ENCODE results near the gene FNDC11.

Gene FNDC11

DNA sequence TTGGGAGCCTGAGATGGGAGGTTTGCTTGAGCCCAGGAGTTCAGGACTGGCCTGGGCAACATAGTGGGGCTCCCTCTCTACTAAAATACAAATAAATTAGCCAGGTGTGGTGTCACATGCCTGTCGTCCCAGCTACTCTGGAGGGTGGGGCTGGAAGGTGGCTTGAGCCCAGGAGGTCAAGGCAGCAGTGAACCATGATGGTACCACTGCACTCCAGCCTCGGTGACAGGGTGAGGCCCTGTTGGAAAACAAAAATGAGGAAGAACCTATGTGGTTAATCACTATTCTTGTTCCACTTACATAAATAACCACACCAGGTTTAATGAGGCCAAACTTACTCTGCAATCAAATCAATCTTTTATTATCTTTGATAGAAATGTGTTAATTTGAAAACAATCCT lies 28.0 kb upstream of the FNDC11 start:
- no peak for DNase-seq

GRCh38 chr20:63527184-63527583 lies 26.8 kb upstream of the FNDC11 start:
- DNase-seq: no peak

DNA sequence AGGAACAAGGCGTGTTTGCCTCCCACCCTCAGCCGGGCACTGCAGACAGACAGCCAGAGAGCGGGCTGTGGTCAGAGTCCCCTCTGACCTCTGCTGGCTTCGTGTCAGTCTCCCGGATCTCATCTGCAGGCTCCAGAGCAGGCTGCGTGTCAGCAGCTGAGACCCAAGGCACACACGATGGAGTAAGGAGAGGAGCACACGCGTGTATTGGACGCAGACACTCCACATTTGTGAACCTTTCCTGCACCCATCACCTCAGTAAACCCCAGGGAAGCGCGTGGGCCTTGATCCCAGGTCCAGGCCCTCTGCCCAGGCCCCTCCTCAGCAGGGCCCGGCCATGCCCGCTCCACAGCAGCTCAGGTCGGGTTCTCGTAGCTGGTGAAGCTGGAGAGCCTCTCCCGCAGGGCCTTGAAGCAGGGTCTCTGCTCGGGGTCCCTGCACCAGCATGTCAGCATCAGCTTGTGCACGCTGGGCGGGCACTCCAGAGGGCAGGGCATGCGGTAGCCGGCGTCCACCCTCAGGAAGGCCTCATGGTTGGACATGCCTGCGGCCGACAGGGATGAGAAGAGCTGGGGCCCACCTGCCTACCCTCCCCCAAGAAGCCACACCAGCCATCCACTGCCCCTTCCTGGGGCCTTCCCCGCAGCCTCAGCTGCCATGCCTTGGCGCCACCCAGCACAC lies 24.6 kb upstream of the FNDC11 start:
- DNase-seq: no peak

GRCh38 chr20:63529861-63530787 lies 23.8 kb upstream of the FNDC11 start:
- no peak for DNase-seq

DNA sequence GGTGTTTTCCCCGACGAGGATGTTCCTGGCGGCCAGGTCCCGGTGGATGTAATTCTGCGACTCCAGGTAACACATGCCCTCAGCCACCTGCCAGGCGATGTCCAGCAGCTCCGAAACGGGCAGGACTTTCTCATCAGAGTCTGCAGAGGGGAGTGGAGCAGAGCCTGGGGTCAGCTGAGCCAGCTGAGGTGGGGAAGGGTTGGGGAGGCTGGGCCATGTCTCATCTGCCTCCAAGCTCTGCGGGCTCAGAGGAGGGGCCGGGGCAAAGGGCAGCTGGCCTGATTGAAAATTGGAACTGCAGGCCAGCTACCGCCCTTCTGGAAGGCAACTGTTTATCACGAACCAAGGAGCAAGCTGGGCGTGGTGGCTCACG lies 23.2 kb upstream of the FNDC11 start:
- DNase-seq: no peak

DNA sequence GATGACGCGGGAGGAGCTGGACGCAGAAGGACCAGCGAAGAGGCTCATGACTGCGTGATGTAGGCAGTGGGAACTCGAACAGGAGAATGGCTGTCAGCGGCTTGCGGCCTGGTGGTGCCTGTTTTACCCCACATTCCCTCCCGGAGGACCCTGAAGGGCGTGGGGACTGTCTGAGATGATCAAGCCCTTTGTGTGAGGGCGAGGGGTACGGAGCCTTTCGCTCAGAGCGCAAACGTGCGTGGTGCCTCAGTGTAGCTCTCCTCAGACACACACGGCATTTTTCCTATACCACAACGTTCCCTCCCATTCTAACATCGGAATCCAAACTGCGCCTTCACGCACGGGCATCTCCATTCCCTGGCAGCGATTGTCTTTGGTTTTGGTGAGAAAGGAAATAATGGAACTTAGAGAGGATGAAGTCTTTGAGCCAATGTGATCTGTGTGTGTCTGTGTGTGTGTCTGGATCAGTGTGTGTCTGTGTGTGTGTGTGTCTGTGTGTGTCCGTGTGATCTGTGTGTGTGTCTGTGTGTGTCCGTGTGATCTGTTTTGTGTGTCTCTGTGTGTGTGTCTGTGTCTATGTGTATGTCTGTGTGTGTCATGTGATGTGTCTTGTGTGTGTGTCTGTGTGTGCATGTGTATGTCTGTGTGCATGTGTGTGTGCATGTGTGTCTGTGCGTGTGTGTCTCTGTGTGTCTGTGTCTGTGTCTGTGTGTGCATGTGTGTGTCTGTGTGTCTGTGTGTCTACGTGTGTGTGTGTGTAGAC lies 22.1 kb upstream of the FNDC11 start:
- no peak for DNase-seq

DNA sequence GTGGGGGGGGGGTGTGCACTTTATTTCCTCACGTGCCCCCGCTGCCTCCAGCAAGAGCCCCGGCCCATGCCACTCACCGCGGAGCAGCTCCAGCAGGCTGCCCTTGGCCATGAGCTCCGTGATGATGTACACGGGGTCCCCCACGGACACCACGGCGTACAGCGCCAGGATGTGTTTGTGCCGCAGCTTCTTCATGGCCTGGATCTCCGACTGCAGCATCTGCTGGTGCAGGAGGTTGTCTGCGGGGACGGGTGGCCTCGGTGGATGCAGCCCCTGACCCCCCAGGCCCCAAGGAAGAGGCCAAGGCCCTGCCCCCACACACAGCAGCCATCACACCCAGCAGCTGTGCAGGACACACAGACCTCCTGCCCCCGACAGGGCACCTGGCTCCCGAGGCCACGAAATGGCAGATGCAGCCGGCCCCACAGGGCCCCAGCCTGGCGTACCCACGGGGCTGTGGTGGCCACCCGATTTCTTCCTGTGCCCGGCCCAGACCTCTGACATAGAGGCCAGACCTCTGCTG lies 21.4 kb upstream of the FNDC11 start:
- DNase-seq: no peak

- no peak for DNase-seq
Measured at GRCh38 chr20:63533388-63533787, 20.6 kb upstream of the FNDC11 start.

DNA sequence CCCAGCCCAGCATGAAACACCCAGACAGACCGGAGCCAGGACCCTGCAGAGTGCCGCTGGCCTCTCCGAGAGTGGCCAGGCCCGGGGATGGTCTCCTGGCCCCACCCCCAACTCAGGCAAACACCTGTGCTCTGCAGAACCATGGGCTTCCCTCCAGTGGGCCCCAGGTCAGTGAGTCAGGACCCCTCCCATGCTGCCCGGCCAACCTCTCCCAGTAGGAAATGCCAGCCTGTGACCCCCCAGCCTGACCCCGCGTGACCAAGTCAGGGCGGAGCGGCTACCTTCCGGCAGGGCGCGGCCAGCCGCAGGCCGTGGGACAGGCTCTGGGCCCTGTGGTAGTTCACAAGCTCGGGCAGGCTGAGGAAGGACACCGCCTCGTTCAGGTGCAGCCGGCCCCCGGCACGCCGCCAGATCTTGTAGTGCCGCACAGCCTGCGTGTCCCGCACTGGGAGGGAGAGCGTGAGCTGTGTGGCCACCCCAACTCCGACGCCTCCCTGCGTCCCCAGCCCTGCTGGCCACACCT lies 20.0 kb upstream of the FNDC11 start:
- DNase-seq: no peak

DNA sequence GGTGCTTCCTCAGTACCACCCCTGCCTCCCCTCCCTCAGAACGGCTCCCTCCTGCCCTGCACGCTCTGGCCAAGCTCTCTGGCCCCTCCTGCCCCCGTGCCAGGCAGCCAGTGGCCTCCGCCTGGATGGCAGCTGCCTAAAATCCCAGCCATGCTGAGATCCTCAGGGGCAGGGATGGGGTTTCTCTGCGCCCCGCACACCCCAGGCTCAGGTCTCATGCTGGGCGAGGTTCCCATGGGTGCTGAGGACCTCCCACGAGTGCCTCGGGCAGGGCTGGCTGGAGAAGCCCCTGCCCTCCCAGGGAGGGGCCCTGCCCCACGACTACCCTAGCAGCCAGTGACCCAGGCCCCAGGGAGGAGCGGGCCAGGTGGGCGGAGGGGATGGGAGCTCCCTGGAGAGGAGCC lies 19.5 kb upstream of the FNDC11 start:
- DNase-seq: no peak

GRCh38 chr20:63534831-63535651 lies 18.9 kb upstream of the FNDC11 start:
- DNase-seq: no peak

GRCh38 chr20:63536241-63536977 lies 17.6 kb upstream of the FNDC11 start:
- no peak for DNase-seq

GRCh38 chr20:63536997-63537524 lies 16.9 kb upstream of the FNDC11 start, which contains the start of gene PTK6:
PTK6 (minus strand) TSS chr20:63537376; CDS start chr20:63537314, 62 bp downstream.
- no peak for DNase-seq

DNA sequence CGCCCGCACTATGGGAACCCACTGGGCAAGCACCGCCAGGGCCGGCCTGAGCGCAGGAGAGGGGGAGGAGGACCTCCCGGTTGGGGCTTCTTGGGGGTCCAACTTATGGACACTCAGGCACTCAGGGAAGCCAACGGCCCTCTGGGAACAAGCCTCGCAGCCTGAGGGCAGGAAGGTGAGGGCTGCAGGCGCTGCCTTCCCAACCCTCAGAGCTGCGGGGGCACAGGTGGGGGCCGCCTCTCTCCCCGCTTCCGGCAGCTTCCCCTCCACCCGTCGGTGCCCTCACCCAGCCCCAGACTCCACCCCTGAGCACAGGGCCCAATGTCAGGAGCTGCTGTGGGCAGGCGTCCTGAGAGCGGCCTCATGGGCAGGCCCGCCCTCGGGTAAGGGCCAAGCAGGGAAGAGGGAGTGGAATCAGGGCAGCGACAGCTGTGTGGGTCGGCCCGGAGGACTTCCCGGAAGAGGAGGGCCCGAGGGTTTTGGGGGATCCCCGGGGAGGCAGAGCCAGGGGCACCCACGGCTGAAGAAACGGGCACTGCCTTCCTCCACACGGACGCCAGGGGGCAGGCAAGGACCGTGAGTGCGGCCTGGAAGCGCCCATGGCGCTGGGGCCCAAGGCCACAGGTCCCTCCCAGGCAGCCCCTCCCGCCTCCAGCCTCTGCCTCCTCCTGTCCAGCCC lies 16.3 kb upstream of the FNDC11 start:
- DNase-seq: peak; percentile 97

DNA sequence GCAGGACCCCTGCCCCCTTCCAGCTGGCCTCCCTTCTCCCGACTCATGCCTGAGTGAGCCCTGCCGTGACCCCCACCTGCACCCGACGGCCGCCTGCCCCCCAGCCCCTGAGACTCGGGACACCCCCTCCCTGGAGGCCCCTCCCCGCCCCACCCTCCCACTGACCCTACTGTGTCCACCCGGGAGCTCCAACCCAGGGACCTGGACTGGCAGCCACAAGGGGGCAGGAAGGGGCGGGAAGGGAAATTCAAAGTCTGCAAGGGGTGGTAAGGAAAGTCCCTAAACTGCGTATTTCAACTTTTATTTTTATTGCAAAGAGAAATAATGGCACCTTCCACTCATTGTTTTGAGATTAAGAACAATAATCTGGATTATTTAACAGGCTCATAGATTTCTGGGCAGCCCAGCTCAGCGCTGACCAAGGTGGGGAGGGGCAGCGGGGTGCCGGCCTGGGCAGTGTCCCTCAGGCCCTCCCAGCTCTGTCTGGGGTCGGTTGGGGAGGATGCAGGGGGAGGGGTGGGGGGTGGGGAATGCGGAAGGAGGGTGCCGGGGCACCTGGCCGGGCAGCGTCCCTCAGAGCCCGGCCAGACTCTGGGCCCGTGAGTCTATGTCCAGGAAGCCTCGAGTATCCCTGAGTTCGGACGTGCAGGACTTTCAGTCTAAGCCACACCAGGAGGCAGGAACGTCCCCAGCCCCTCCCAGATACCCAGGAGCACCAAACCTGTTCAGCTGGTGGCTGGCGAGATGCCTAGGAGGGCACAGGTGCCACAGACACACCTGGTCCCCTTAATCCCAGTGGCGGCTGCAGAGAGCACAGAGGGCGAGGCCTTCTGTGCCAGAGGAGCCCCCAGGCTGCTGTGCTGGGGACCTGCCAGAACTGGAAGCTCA lies 15.5 kb upstream of the FNDC11 start:
- no peak for DNase-seq

GRCh38 chr20:63539092-63539430 lies 14.9 kb upstream of the FNDC11 start:
- no peak for DNase-seq

GRCh38 chr20:63539441-63540370 lies 14.3 kb upstream of the FNDC11 start:
- no peak for DNase-seq
